Raji (cell line): ENCODE results near the gene BSDC1.
A peak's percentile ranks its signal among the peaks of the same experiment; 100 is the strongest.

ENCODE experiments used
- POLR2A ChIP-seq: IDR thresholded peaks from 2 replicates; pipeline ENCODE4 v1.6.1; 2011; ENCODE audit warnings: low read depth, low read length, control low read depth; ENCODE audit not compliant: insufficient read depth

Gene BSDC1

GRCh38 chr1:32398401-32398800, 4.2 kb upstream of the BSDC1 start:
- TF ChIP-seq POLR2A, result no peak

DNA sequence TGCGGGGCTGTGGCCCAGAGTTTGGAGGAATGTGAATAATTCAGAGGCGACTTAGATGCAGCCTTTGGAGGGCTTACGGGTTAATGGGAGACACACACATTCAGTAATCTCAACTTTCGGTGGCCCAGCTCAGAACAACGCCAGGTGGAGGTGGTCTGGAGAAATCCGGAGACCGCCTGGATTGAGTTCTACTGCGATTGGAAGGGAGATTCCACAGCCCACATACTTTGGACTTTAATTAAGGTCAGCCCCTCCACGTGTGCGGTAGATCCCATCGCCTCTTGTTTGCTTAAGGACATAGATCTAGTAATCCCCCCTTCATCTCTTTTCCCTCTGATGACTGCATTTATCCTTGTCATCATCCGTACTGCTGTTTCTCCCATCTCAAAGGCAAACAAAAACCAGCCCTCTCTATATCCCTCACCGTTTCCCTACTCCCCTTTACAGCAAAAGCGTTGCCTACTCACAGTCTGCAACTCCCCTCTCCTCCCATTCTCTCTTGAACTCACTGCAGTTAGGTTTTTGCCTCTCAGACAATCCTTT, 720 bp upstream of the BSDC1 start:
- TF ChIP-seq POLR2A, result no peak

DNA sequence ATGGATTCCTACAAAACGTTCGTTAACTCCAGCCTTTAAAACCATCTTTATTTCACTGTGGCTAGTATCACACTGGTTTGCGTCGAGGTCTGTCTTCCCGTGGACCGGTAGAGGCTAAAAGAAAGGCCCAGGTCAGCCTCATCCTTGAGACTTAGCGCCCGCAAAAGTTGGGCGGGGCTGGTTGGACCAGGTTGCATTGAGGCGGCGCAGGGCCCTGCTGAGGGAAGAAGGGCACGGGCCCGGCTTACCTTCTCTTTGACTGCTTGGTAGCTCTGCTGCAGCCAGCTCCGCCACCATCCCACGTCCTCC, 455 bp downstream of the BSDC1 start:
- TF ChIP-seq POLR2A, result no peak

- no peak for TF ChIP-seq POLR2A
Observed at GRCh38 chr1:32393136-32393535, 1.1 kb downstream of the BSDC1 start.

GRCh38 chr1:32392325-32392724, 1.9 kb downstream of the BSDC1 start:
- no peak for TF ChIP-seq POLR2A

- TF ChIP-seq POLR2A, result no peak
Observed at GRCh38 chr1:32390904-32391870, 3.1 kb downstream of the BSDC1 start.

DNA sequence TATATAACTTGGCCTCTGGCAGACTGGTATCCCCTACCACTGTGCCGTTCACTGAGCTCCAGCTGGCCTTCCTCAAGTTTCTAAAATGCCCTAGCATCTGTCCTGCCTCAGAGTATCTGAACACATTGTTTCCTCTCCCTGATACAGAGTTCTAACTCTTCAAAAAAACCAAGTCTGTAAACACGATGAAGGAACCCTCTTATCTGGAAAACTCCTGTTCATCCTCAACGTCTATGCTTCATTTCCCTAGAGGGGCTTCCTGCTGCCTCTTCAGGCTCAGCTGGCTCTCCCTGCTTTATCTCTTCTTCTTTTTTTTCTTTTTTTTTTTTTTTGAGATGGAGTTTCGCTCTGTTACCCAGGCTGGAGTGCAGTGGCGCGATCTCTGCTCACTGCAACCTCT, 5.6 kb downstream of the BSDC1 start:
- no peak for TF ChIP-seq POLR2A

DNA sequence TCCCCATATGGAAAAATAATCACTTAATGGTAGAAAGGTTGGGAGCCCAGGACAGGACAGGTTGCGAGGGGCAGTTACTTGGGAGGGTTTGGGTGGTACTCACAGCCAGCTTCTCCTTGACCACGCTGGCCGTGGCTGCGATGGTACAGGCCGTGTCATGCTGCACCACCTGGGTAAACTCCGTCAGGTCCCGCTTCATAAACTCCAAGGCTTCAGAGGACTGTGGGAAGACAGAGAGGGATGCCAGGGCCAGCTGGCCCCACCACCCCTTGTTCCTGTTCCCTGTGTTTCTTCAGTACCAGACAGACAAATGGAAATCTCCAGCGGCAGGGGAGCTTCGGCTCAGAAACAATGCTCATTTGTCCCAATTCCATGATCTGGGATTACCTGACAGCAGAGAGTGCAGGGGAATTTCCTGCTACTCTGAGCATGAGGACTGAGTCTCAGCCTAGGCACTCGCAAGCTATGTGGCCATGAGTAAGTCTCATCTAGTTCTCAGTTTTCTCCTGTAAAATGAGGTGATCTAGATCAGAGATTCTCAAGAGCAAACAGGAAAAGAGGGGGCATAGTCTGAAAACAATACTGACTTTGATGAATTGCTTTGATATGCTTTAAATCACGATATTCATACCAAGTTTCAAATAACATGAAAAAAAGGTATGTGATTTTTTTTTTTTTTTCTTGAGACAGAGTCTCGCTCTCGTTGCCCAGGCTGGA, 7.4 kb downstream of the BSDC1 start:
- no peak for TF ChIP-seq POLR2A

GRCh38 chr1:32380057-32380456, 14.2 kb downstream of the BSDC1 start:
- TF ChIP-seq POLR2A, result no peak

DNA sequence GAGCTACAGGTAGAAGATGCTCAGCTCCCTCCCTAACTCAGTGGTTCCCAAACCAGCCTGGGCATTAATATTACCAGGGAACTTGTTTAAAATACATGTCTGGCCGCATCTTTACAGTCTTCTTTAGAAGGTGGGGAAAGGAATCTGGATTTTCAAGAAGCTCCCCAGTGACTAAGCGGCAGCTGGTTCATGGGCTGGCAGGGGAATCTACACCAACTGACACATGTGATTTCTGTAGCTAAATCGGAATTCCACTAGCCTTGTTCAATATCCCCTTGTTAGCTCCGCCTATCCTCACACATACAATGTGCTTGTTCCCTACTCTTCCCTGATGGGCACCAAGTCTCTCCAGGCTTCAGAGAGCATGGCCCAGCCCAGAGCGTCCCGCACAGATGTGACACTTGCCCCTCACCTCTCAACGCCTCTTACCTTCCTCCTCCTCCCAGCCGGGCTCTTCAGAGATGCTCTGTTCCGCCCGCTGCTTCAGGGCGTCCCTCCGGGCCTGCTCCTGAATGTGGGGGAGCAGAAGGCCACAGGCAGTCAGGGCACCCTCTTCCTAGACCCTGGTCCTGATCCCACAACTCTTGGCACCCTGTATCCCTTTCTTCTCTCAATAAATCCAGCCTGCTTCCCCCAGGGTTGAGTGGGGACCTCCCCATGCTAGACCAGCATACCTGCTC, 16.6 kb downstream of the BSDC1 start:
- TF ChIP-seq POLR2A, result no peak

GRCh38 chr1:32376199-32376598, 18.0 kb downstream of the BSDC1 start:
- no peak for TF ChIP-seq POLR2A

DNA sequence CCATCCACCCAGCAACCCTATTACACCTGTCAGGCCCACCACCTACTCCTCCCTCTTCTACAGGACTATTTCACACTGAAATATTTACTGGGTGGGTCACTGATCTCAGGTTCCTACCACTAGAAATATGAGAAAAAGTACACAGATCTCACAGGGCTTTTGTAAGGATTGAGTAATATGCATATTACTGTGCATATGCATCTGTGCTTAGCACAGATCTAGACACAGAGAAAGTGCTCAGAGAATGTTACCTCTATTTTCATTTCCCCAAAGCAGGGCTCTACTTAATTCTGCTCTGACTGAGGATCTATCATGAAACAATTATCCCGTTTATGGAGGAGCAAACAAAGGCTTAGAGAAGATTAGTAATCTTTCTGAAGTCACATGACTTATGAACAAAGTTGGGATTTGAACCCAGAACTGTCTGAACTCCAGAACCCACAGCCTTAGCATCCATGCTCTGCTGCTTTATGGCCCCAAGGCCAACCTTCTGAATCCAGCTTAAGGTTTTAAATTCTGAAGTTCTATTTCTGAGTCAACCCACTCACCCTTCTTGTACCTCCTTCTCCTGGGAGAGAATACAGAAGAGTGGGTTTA, 20.1 kb downstream of the BSDC1 start:
- no peak for TF ChIP-seq POLR2A

DNA sequence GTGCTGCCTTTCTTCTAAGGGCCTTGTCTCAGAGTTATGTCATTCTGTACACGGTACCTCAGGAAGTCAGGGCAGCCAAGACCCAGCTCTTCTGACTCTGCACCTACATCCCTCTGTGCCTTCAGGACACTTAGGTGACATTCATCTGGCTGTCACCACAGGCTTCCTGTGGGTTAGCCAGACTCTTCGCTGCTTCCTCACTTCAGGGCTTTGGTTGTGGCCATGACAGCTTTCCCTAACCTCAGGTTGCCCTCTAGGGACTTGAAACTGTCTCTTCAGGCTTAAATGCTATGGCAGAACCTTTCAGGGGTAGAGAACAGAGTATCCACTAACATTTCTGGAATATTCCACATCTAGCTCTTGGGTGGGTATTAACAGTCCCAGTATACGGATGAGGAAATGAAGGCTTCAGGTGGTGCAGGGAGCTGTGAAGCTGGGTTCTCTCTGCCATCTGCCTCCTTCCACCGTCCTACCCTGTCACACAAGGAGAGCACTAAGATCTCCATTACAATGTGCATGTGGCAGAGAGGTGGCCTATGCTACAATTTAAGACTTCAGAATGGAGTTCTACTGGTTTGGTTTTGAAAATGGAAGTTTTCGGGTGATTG, 22.0 kb downstream of the BSDC1 start:
- 0 out of 2 replicates have a peak, but pooled peaks have one; percentile 19 for TF ChIP-seq POLR2A

GRCh38 chr1:32367912-32368635, 26.2 kb downstream of the BSDC1 start:
- no peak for TF ChIP-seq POLR2A

- TF ChIP-seq POLR2A, result no peak
Observed at GRCh38 chr1:32365445-32365844, 28.8 kb downstream of the BSDC1 start.

DNA sequence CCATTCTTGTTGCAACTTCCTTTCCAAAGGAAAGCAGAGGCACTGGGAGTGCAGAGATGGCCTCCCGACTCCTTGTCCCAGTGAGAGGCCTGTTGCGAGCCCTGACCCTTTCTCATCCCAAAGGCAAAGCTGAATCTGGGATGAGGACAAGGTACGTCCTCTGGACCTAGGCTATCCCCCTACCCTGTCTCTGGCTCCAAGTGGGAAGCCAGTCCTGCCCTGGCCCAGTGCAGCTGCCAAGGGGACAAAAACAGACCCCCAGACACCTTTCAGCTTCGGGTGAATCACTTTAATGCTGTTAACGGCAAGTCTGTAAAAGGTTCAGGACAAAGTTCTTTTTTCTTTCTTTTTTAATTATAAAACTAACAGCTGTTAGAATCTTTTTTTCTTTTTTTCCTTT, 29.4 kb downstream of the BSDC1 start:
- TF ChIP-seq POLR2A, result no peak
